Mononuclear cell (primary cell): ENCODE results near the gene RHBDF1. TPM values are rescaled to one million over a fixed set of nuclear protein-coding genes. Genes with fewer than 3 reads are reported as not detected.
"Not testable (repeated sequence)": the region's sequence is repeated elsewhere in the genome, so short reads cannot be mapped to it uniquely, and the experiment has no call there.

Experiments
- H3K27me3 ChIP-seq: 2 replicates; pipeline ENCODE4 v1.6.0; 2011; ENCODE audit warnings: low read length, control low read depth; ENCODE audit not compliant: insufficient read depth
- H3K4me1 ChIP-seq: 2 replicates; pipeline ENCODE4 v1.5.1; 2011; ENCODE audit warnings: mild to moderate bottlenecking, low read length, control low read depth; ENCODE audit not compliant: insufficient read depth
- H3K4me3 ChIP-seq: 2 replicates; pipeline ENCODE4 v1.5.1; 2011; ENCODE audit warnings: mild to moderate bottlenecking, low read length, moderate library complexity
- H3K9me3 ChIP-seq: 2 replicates; pipeline ENCODE4 v1.5.1; 2011; ENCODE audit warnings: low read depth, mild to moderate bottlenecking, control low read depth, low read length
- total RNA-seq: library from RNA; depleted of rRNA; stranded (reverse); fragments of >200 nt; gene quantifications from one replicate; pipeline ENCODE4 v1.2.3, GENCODE V29; 2012

Gene RHBDF1
- total RNA-seq, 1 donor, result 0.21 TPM

GRCh38 chr16:44655-45054 lies 27.8 kb downstream of the RHBDF1 start:
- Histone ChIP-seq H3K27me3 (no peaks in the 10 kb centered on the region), H3K4me3 (no peak overlapping the region), H3K4me1 (peaks cover 4% of the 10 kb centered on the region), H3K9me3 (no peaks in the 10 kb centered on the region)

- no peaks in the 10 kb centered on the region for H3K9me3 ChIP-seq
- H3K4me3 ChIP-seq, result no peak overlapping the region
- H3K4me1 ChIP-seq, result peaks cover 18% of the 10 kb centered on the region
- no peaks in the 10 kb centered on the region for H3K27me3 ChIP-seq
These were observed 29.1 kb downstream of the RHBDF1 start for GRCh38 chr16:43294-43693.

DNA sequence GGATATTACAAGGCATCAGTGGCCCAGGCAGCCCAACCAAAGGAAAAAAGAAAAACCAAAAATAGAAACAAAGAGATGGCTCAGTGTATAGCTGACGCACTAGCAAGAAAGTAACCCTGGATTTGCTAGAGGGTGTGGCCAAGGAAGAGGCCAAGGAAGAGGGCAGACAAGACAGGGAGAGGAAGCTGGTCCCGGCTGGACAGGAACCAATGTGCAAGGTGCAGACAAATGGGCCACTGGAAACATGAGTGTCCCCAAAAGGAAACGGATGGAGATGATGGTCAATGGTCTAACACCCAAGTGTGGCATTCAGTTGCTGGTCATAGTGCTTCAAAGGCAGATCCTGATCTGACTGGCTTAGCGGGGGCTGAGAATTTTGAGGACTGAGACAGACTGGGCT lies 29.7 kb downstream of the RHBDF1 start:
- no peak overlapping the region for H3K4me3 ChIP-seq
- no peaks in the 10 kb centered on the region for H3K9me3 ChIP-seq
- H3K4me1 ChIP-seq, result peaks cover 24% of the 10 kb centered on the region
- H3K27me3 ChIP-seq, result no peaks in the 10 kb centered on the region

GRCh38 chr16:42069-42457 lies 30.4 kb downstream of the RHBDF1 start:
- peaks cover 30% of the 10 kb centered on the region for H3K4me1 ChIP-seq
- H3K4me3 ChIP-seq, result no peak overlapping the region
- H3K27me3 ChIP-seq, result no peaks in the 10 kb centered on the region
- H3K9me3 ChIP-seq, result no peaks in the 10 kb centered on the region

GRCh38 chr16:41439-42068 lies 30.9 kb downstream of the RHBDF1 start:
- Histone ChIP-seq H3K4me3 (no peak overlapping the region), H3K9me3 (no peaks in the 10 kb centered on the region), H3K27me3 (no peaks in the 10 kb centered on the region)

GRCh38 chr16:38941-39892 lies 33.2 kb downstream of the RHBDF1 start:
- Histone ChIP-seq H3K4me3 (no peak overlapping the region), H3K9me3 (no peaks in the 10 kb centered on the region), H3K4me1 (peaks cover 56% of the 10 kb centered on the region), H3K27me3 (no peaks in the 10 kb centered on the region)

More at GRCh38 chr16:41439-42068, 30.9 kb downstream of the RHBDF1 start:
- peaks cover 35% of the 10 kb centered on the region for H3K4me1 ChIP-seq

DNA sequence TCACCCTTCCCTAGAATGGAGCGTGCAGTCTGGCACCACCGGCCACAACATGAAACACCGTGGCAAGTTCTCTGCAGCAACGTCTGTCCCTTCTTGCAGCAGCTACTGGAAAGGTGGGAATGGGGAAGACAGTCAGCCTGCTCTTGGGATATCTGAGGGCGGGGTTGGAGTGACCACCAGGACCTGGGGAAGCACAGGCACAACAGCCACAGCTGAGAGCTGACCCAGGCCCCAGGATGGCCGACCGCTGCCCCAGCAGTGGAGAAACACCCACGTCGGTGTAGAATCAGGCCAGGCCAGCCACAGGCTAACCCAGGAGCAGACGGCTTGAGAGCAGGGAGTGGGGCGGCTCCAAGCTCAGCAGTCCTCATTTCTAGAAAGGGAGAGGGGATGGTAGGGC lies 34.2 kb downstream of the RHBDF1 start:
- H3K4me1 ChIP-seq, result peaks cover 63% of the 10 kb centered on the region
- H3K9me3 ChIP-seq, H3K4me3 ChIP-seq, H3K27me3 ChIP-seq: not testable (repeated sequence)

GRCh38 chr16:37511-37910 lies 34.9 kb downstream of the RHBDF1 start:
- Histone ChIP-seq H3K4me3 (no peak overlapping the region), H3K27me3 (no peaks in the 10 kb centered on the region), H3K9me3 (no peaks in the 10 kb centered on the region), H3K4me1 (peaks cover 63% of the 10 kb centered on the region)

- Histone ChIP-seq H3K27me3 (no peaks in the 10 kb centered on the region), H3K4me3 (no peak overlapping the region), H3K9me3 (no peaks in the 10 kb centered on the region), H3K4me1 (peaks cover 63% of the 10 kb centered on the region)
These were observed 36.0 kb downstream of the RHBDF1 start for GRCh38 chr16:36336-36984.

DNA sequence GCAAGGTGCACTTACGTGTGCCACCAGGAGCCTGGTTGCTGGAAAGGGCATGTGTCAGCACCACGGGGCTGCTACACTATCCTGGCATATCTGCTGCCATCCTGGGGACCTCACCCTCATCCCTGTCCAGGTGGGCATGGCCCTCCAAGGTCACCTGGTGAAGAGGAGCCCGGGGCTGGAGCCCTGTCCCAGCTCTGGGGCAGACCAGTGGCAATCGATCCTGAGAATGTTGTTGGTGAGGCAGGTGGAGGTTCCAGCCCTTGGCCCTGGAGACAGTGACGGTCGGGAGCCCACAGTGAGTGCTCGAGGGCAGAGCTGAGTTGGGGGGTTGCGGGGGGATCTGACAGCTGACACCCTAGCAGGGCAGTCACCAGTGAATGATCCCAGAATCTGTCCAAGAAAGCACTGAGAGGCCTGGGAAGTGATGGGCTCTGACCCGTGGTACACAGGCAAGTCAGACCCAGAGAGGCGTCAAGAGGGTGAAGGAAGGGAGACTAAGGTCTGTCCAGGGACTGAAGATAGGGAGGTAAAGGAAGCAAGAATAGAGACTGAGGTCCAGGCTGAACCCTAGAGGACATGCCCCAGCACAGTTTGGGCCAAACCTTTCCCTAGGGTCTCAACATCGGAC lies 36.6 kb downstream of the RHBDF1 start:
- Histone ChIP-seq H3K4me1 (peaks cover 63% of the 10 kb centered on the region), H3K9me3 (no peaks in the 10 kb centered on the region), H3K27me3 (no peaks in the 10 kb centered on the region), H3K4me3 (no peak overlapping the region)

DNA sequence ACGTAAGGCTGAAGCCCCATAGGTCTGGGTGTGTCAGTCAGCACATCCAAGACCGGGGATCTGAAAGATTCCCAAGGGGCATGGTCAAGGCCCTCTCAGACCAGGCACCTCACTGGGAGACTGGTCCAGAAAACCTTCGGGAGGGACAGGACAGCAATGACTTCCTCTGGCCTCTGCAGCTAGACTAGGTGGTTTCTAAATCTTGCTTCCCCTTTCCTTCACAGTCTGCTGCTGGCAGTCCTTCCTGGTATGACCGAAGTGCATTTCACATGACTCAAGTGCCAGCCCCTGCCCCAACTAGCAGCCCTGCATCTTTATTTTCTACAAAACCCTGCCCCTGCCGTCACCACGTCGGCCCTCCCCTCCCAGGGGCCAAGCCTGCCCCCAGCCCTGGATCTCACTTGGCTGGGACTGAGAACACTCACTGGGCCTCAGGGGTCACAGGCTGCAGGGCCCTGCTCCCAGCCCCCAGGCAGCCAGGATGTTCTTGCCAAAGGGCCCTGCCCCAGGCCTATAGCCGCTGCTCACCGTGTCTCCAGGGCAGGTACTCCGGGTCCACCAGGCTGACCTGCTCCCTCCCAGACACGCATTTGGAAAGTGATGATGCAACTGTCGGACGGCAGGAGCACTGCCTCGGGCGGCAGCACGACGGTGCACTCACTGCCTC lies 37.3 kb downstream of the RHBDF1 start:
- H3K27me3 ChIP-seq, result no peaks in the 10 kb centered on the region
- H3K4me1 ChIP-seq, result peaks cover 63% of the 10 kb centered on the region
- no peaks in the 10 kb centered on the region for H3K9me3 ChIP-seq
- peak overlapping the region; percentile 30 for H3K4me3 ChIP-seq

DNA sequence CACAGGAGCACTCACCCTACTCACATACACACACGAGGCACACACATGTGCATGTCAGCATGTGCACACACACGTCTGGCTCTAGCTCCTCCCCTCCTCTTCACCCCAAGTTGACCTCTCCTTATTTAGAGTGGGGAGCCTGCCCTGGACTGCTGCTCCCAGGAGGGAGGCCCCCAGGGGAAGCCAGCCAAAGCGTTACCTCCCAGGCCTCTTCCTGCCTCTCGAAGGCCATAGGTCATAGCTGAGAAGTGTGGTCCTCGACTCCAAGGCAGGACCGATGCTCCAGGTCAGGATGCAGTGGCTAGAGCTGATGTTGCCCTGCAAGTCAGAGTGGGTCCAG lies 37.8 kb downstream of the RHBDF1 start:
- peak overlapping the region; percentile 30 for H3K4me3 ChIP-seq
- no peaks in the 10 kb centered on the region for H3K9me3 ChIP-seq
- peaks cover 59% of the 10 kb centered on the region for H3K4me1 ChIP-seq
- H3K27me3 ChIP-seq, result no peaks in the 10 kb centered on the region

DNA sequence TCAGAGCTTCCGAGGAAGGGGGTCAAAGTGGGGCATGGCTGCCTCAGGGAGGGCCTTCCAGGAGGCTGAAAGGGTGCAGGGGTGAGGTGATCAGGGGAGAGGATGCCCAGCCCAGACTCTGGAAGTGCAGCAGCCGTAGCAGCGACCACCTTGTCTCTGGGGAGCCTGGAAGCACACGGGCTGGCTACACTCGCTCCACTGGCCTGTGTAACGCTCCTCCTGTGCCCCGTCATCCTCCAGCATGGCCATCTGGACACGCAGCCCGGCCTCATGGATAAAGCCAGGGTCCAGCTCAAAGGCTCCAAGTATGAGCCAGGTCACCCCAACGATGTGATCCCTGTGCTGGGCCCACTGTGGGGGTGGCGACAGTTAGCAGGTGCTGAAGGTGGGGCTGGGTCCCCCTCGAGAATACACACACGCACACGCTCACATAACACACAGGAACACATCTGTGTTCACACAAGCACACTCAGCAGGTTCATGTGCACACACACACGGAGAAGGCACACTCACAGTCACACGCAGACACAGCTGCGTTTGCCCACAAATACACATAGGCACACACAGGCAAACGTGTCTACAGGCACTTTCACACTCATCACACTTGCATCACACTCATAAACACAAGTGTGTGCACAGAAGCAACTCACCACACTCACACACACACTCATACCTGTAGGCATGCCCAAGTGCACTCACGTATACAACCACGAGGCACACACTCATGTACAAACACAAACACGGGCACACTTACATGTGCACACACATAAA lies 38.4 kb downstream of the RHBDF1 start:
- H3K9me3 ChIP-seq, result no peaks in the 10 kb centered on the region
- H3K4me3 ChIP-seq, result peak overlapping the region; percentile 30
- peaks cover 53% of the 10 kb centered on the region for H3K4me1 ChIP-seq
- H3K27me3 ChIP-seq, result no peaks in the 10 kb centered on the region
